Effector memory CD8-positive, alpha-beta T cell (primary cell): ENCODE results near the gene SGK1.

Experiments used
- ATAC-seq: fragments of 150-1000 bp; cut with Tn5 transposase; replicated peaks from 2 replicates; pipeline ENCODE4 v1.10.0; 2021; ENCODE audit warnings: mild to moderate bottlenecking, moderate library complexity
- DNase-seq, 3 experiments: peaks; one replicate each; pipeline ENCODE4 v3.0.0; 2021
- H3K27ac Mint-ChIP-seq, 2 donors: one replicate each; pipeline ENCODE4 v1.8.0; 2022; ENCODE audit warnings: mild to moderate bottlenecking in 2 of 2, mixed read lengths in 2 of 2, moderate library complexity in 2 of 2
- H3K27me3 Mint-ChIP-seq, 2 donors: one replicate each; pipeline ENCODE4 v1.8.0; 2022; ENCODE audit warnings: mixed read lengths in 2 of 2
- H3K36me3 Mint-ChIP-seq: one replicate; pipeline ENCODE4 v1.8.0; 2022; ENCODE audit warnings: mild to moderate bottlenecking, moderate library complexity, mixed read lengths; ENCODE audit not compliant: insufficient read depth
- H3K4me1 Mint-ChIP-seq, 2 donors: one replicate each; pipeline ENCODE4 v1.8.0; 2022; ENCODE audit warnings: low read depth in 2 of 2, mixed read lengths in 2 of 2
- H3K4me3 Mint-ChIP-seq, 2 donors: one replicate each; pipeline ENCODE4 v1.8.0; 2022; ENCODE audit warnings: mild to moderate bottlenecking in 2 of 2, mixed read lengths in 2 of 2, moderate library complexity in 2 of 2
- H3K9me3 Mint-ChIP-seq, 2 donors: one replicate each; pipeline ENCODE4 v1.8.0; 2022; ENCODE audit warnings: mixed read lengths in 2 of 2

The SGK1 gene

GRCh38 chr6:134174672-134175531 lies 143.0 kb downstream of the SGK1 start:
- Mint-ChIP-seq H3K4me3 (peak overlapping the region; percentile 89), H3K27ac (peak overlapping the region; percentile 84 to 94), H3K27me3 (no peaks in the 10 kb centered on the region), H3K36me3 (peaks cover 58% of the 10 kb centered on the region), H3K9me3 (no peaks in the 10 kb centered on the region), H3K4me1 (peaks cover 34 to 35% of the 10 kb centered on the region in 2 donors)
- ATAC-seq = peak; percentile 72
- peak; percentile 87 to 90 (median 89) for DNase-seq

GRCh38 chr6:134173936-134174671 lies 143.8 kb downstream of the SGK1 start:
- Mint-ChIP-seq H3K27me3 (no peaks in the 10 kb centered on the region), H3K9me3 (no peaks in the 10 kb centered on the region), H3K36me3 (peaks cover 66% of the 10 kb centered on the region), H3K4me1 (peaks cover 34 to 35% of the 10 kb centered on the region in 2 donors), H3K27ac (peak overlapping the region; percentile 84 to 94), H3K4me3 (peak overlapping the region; percentile 89)
- DNase-seq (peak; percentile 82 to 88 (median 87)), ATAC-seq (peak; percentile 16)

GRCh38 chr6:134173366-134173725 lies 144.6 kb downstream of the SGK1 start:
- H3K4me1 Mint-ChIP-seq = peaks cover 31 to 33% of the 10 kb centered on the region in 2 donors
- no peak overlapping the region for H3K27ac Mint-ChIP-seq
- DNase-seq = no peak
- peak overlapping the region in 1 of 2 donors; percentile 89 for H3K4me3 Mint-ChIP-seq
- no peaks in the 10 kb centered on the region for H3K9me3 Mint-ChIP-seq
- H3K27me3 Mint-ChIP-seq = no peaks in the 10 kb centered on the region
- no peak for ATAC-seq
- peaks cover 66% of the 10 kb centered on the region for H3K36me3 Mint-ChIP-seq

- Mint-ChIP-seq H3K9me3 (no peaks in the 10 kb centered on the region), H3K4me1 (peaks cover 26 to 28% of the 10 kb centered on the region in 2 donors), H3K27me3 (no peaks in the 10 kb centered on the region), H3K27ac (no peak overlapping the region), H3K4me3 (no peak overlapping the region), H3K36me3 (peaks cover 66% of the 10 kb centered on the region)
- DNase-seq = no peak
- ATAC-seq = no peak
Observed at GRCh38 chr6:134172706-134173365, 145.1 kb downstream of the SGK1 start.

- Mint-ChIP-seq H3K36me3 (peaks cover 69% of the 10 kb centered on the region), H3K4me3 (no peak overlapping the region), H3K27ac (no peak overlapping the region), H3K27me3 (no peaks in the 10 kb centered on the region), H3K4me1 (peaks cover 20 to 22% of the 10 kb centered on the region in 2 donors), H3K9me3 (no peaks in the 10 kb centered on the region)
- ATAC-seq (no peak), DNase-seq (no peak)
Observed at GRCh38 chr6:134172020-134172705, 145.7 kb downstream of the SGK1 start.

GRCh38 chr6:134171517-134171916 lies 146.4 kb downstream of the SGK1 start:
- Mint-ChIP-seq H3K9me3 (no peaks in the 10 kb centered on the region), H3K4me1 (peaks cover 20 to 21% of the 10 kb centered on the region in 2 donors), H3K4me3 (no peak overlapping the region), H3K27ac (no peak overlapping the region), H3K27me3 (no peaks in the 10 kb centered on the region), H3K36me3 (peaks cover 65% of the 10 kb centered on the region)
- no peak for DNase-seq
- no peak for ATAC-seq

- H3K4me3 Mint-ChIP-seq = no peak overlapping the region
- H3K4me1 Mint-ChIP-seq = peaks cover 18% of the 10 kb centered on the region in 2 donors
- DNase-seq = no peak
- H3K27me3 Mint-ChIP-seq = no peaks in the 10 kb centered on the region
- ATAC-seq = no peak
- H3K36me3 Mint-ChIP-seq = peaks cover 63% of the 10 kb centered on the region
- H3K27ac Mint-ChIP-seq = no peak overlapping the region
- no peaks in the 10 kb centered on the region for H3K9me3 Mint-ChIP-seq
Observed at GRCh38 chr6:134170844-134171243, 147.1 kb downstream of the SGK1 start.

- Mint-ChIP-seq H3K4me3 (no peak overlapping the region), H3K36me3 (peaks cover 59% of the 10 kb centered on the region), H3K27ac (no peak overlapping the region), H3K9me3 (no peaks in the 10 kb centered on the region), H3K27me3 (peaks cover 4% of the 10 kb centered on the region in 2 donors), H3K4me1 (peaks cover 14 to 15% of the 10 kb centered on the region in 2 donors)
- no peak for ATAC-seq
- DNase-seq = no peak
Observed at GRCh38 chr6:134169871-134170486, 147.9 kb downstream of the SGK1 start.

- Mint-ChIP-seq H3K27ac (no peak overlapping the region), H3K4me1 (peaks cover 4 to 6% of the 10 kb centered on the region in 2 donors), H3K9me3 (no peaks in the 10 kb centered on the region), H3K4me3 (no peak overlapping the region), H3K36me3 (peaks cover 53% of the 10 kb centered on the region), H3K27me3 (peaks cover 5 to 11% of the 10 kb centered on the region in 2 donors)
- no peak for ATAC-seq
- no peak for DNase-seq
Observed at GRCh38 chr6:134168590-134169208, 149.2 kb downstream of the SGK1 start.

GRCh38 chr6:134166511-134167261 lies 151.2 kb downstream of the SGK1 start:
- no peak for DNase-seq
- Mint-ChIP-seq H3K4me1 (peaks cover 0 to 6% of the 10 kb centered on the region in 2 donors), H3K27me3 (peaks cover 5 to 11% of the 10 kb centered on the region in 2 donors), H3K4me3 (no peak overlapping the region), H3K9me3 (no peaks in the 10 kb centered on the region), H3K27ac (no peak overlapping the region), H3K36me3 (peaks cover 35% of the 10 kb centered on the region)
- no peak for ATAC-seq

- Mint-ChIP-seq H3K36me3 (peaks cover 24% of the 10 kb centered on the region), H3K4me1 (peaks cover 0 to 4% of the 10 kb centered on the region in 2 donors), H3K4me3 (no peak overlapping the region), H3K9me3 (no peaks in the 10 kb centered on the region), H3K27me3 (peaks cover 5 to 11% of the 10 kb centered on the region in 2 donors), H3K27ac (no peak overlapping the region)
- DNase-seq = no peak
- ATAC-seq = no peak
Observed at GRCh38 chr6:134165561-134166201, 152.2 kb downstream of the SGK1 start.
